Adrenal gland (tissue), 5 donors: ENCODE measurements around the gene PABPC3.

Source experiments
- CTCF ChIP-seq, 6 experiments: fragments of 450-650 bp in 4 of 6; fragments of 200-600 bp in 2 of 6; sonication (generic) in 1 of 6; IDR thresholded peaks; 1 replicate in 5 of 6; 2 replicates in 1 of 6; pipeline versions ENCODE4 v1.5.1 to v1.8.0; 2016 to 2021; ENCODE audit warnings: antibody characterized with exemption in 6 of 6, mild to moderate bottlenecking in 2 of 6, moderate library complexity in 1 of 6
- POLR2A ChIP-seq, 2 donors: fragments of 450-650 bp; IDR thresholded peaks; one replicate each; pipeline ENCODE4 v1.6.1; 2017; ENCODE audit warnings: antibody characterized with exemption in 2 of 2, mild to moderate bottlenecking in 2 of 2, moderate library complexity in 1 of 2
- donor health status: DM: no; HTN: no; CAD: no.

GRCh38 chr13:25143706-25144105 is 47.8 kb downstream of the PABPC3 start:
- no peak for TF ChIP-seq CTCF (IDR thresholded peaks at IDR 0.05)
- TF ChIP-seq POLR2A (IDR thresholded peaks at IDR 0.05) = no peak
